Ovary (tissue), 9 donors: Measurements from ENCODE around the gene TMEM214. TPM values are rescaled to one million over a fixed set of nuclear protein-coding genes. Genes with fewer than 3 reads are reported as not detected.

Source experiments
- DNase-seq, 5 donors: peaks; one replicate each; pipeline ENCODE4 v3.0.0-alpha.2; 2019 to 2020
- H3K27ac ChIP-seq, 2 donors: fragments of 200-600 bp; one replicate each; pipeline versions ENCODE4 v1.5.1 to v1.8.0; 2019 to 2022
- H3K27me3 ChIP-seq: fragments of 200-600 bp; one replicate; pipeline ENCODE4 v1.8.0; 2022
- H3K36me3 ChIP-seq: fragments of 200-600 bp; sonication (generic); one replicate; pipeline ENCODE4 v1.5.1; 2019
- H3K4me1 ChIP-seq: one replicate; pipeline ENCODE4 v1.8.1; 2013; ENCODE audit warnings: mild to moderate bottlenecking, moderate library complexity; ENCODE audit not compliant: insufficient read depth
- H3K4me3 ChIP-seq: fragments of 200-600 bp; sonication (generic); one replicate; pipeline ENCODE4 v1.5.1; 2017
- H3K9me3 ChIP-seq, 2 donors: fragments of 200-600 bp in 1 of 2; sonication (generic) in 1 of 2; one replicate each; pipeline versions ENCODE4 v1.5.1 to v1.8.1; 2013 to 2019; ENCODE audit warnings: mild to moderate bottlenecking in 1 of 2, moderate library complexity in 1 of 2
- EP300 ChIP-seq: sonication (generic); formaldehyde crosslinking; IDR thresholded peaks from one replicate; pipeline ENCODE4 v1.6.1; 2017; ENCODE audit warnings: antibody characterized with exemption
- POLR2A ChIP-seq: fragments of 450-650 bp; IDR thresholded peaks from one replicate; pipeline ENCODE4 v1.6.1; 2017; ENCODE audit warnings: antibody characterized with exemption, mild to moderate bottlenecking, moderate library complexity
- WGBS, 3 donors: extraction: QIAGEN DNeasy Blood & Tissue Kit in 1 of 3; methylation state at CpG; one replicate each; pipeline versions ENCODE4 v1.1.5 to v1.1.7; 2013 to 2017; 5-methylcytosine and 5-hydroxymethylcytosine counted together
- intact Hi-C, 4 donors: fragments of 100-400 bp; cut with DNase I; formaldehyde crosslinking; loops; one replicate each; pipeline versions ENCODE4 v1.11.0 to v1.15.1; 2022 to 2023
- polyA plus RNA-seq, 2 donors: library from polyadenylated mRNA; stranded (reverse); fragments of 200-250 nt in 1 of 2; fragments of 350-450 nt in 1 of 2; fragmentation: Illumina TruSeq in 1 of 2; extraction: RNeasy Lipid Tissue Mini Kit (QIAGEN cat#74804) in 1 of 2; gene quantifications; one replicate each; pipeline ENCODE4 v1.2.3, GENCODE V29; 2013 to 2014
- total RNA-seq, 7 donors: library from RNA; depleted of rRNA in 2 of 7; stranded (reverse); fragments of >200 nt in 2 of 7; fragmentation: NEBNext Ultra II Directional in 3 of 7; extraction: Animal tissue kit (Norgen Biotek cat#: 25700) in 3 of 7; gene quantifications; one replicate each; pipeline versions ENCODE4 v1.1.0 to v1.2.4, GENCODE V29; 2016 to 2023
- TF ChIP-seq, protein P1 (sequence below), 3 donors: fragments of 450-650 bp in 2 of 3; fragments of 200-600 bp in 1 of 3; IDR thresholded peaks; one replicate each; pipeline versions ENCODE4 v1.5.1 to v1.8.0; 2016 to 2022; ENCODE audit warnings: antibody characterized with exemption in 3 of 3, mild to moderate bottlenecking in 1 of 3
- donor health status: DM: no; HTN: no; CAD: no; lungs with moderate emphysema.
- donor health status: DM: no; HTN: no; CAD: no.
- donor health status: Bipolar disorder and iron deficiency.
- donor health status: DM: yes; HTN: yes; CAD: no.
- donor health status: DM: no; HTN: no; CAD: no.
- donor health status: DM: yes; HTN: yes; CAD: no.

TMEM214 gene
- total and polyA plus RNA-seq, 9 donors = 26.5 to 101 (median 67.1) TPM

DNA sequence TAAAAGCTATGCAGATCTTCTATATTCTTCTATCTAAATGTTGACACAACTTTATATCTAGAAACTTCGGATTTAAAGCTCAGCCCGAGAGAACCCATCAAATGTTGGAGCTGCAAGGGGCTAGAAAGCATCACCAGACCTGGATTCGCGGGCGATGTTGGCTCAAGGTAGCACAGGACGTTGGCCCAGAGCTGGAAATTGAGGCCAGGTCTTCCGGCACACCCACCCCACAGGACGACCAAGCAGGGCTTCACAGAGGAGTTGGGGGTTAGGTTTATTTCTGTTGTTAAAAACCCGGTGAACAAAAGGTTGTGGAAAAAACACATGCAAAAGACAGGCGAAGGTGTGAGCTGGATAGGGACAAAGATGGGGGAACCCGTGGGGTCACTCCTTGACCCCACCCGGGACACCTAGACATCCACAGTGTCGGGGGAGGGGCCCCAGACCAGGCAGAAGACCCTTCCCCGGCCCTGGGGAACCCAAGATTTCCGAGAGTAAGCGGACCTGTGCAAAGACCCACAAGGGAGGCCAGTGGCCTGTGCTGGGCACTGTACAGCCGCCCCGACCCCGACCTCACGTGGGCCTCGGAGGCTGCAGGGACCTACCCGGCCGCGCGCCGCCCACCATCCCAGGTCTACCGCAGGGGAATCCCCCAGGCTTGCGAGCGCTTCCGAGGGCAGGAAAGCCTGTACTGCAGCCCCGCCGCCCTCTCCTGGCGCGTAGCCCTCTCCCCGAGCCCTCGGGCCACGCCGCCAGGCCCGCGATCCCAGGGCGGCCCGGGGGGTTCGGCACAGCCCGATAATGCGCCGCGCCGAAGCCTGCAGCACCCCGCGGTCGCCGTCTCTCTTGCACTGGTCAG lies 16.9 kb downstream of the TMEM214 start:
- intact Hi-C loops = loop anchor here in 2 of 4 donors (5.0 kb wide), 1 partner anchor 38 kb away; the partner anchor contains the start of gene KHK (in 2 of the 2)
- peaks cover 5% of the 10 kb centered on the region for H3K4me1 ChIP-seq
- peak overlapping the region; percentile 74 to 87 for H3K27ac ChIP-seq
- DNase-seq = peak; percentile 43 to 73 (median 67)
- H3K36me3 ChIP-seq = no peaks in the 10 kb centered on the region
- TF ChIP-seq, protein P1, sequence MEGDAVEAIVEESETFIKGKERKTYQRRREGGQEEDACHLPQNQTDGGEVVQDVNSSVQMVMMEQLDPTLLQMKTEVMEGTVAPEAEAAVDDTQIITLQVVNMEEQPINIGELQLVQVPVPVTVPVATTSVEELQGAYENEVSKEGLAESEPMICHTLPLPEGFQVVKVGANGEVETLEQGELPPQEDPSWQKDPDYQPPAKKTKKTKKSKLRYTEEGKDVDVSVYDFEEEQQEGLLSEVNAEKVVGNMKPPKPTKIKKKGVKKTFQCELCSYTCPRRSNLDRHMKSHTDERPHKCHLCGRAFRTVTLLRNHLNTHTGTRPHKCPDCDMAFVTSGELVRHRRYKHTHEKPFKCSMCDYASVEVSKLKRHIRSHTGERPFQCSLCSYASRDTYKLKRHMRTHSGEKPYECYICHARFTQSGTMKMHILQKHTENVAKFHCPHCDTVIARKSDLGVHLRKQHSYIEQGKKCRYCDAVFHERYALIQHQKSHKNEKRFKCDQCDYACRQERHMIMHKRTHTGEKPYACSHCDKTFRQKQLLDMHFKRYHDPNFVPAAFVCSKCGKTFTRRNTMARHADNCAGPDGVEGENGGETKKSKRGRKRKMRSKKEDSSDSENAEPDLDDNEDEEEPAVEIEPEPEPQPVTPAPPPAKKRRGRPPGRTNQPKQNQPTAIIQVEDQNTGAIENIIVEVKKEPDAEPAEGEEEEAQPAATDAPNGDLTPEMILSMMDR (IDR thresholded peaks at IDR 0.05) = no peak
- TF ChIP-seq EP300 (no peak), POLR2A (no peak)
- no peaks in the 10 kb centered on the region for H3K27me3 ChIP-seq
- no peaks in the 10 kb centered on the region for H3K9me3 ChIP-seq
- 7 to 9% (median 8%) methylated on average over 52 of the region's 52 CpGs for WGBS, 3 donors
- H3K4me3 ChIP-seq = peak overlapping the region; percentile 93

DNA sequence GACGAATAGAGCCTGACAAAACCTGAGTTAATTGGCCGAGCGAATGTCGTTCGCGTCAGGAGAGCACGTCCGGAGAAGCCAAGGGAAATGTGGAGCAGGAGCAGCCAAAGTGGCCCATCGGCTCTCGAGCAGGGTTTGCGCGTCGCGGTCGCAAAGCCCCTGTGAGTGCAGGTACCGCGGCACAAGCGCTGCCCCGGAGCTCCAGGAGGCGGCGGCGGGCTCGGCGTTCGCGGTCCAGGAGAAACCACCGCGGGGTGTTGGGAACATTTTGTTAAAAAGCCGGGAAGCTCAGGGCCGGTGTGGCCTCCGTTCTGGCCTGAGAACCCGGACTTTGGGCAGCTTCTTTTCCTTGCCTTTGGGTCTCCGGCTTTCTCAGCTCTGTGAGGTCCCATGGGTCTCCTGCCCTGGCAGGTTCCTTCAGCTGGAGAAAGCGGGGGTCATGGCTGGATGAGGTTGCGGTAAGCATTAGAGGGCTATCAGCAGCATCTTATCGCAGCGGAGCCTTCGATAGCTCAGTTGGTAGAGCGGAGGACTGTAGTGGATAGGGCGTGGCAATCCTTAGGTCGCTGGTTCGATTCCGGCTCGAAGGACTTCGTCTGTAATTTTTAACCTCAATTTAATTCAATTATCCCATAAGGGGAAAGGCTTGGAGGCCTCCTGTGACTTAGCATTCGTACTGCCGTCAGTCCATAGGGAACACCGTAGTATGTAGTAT lies 17.7 kb downstream of the TMEM214 start:
- Histone ChIP-seq H3K4me3 (peak overlapping the region; percentile 93), H3K4me1 (peaks cover 5% of the 10 kb centered on the region), H3K36me3 (no peaks in the 10 kb centered on the region), H3K9me3 (no peaks in the 10 kb centered on the region), H3K27me3 (no peaks in the 10 kb centered on the region), H3K27ac (peak overlapping the region; percentile 74 to 87)
- TF ChIP-seq EP300 = no peak
- TF ChIP-seq, protein P1 (IDR thresholded peaks at IDR 0.05) = peak in 2 of 3 donors; percentile 66 to 82
- no peak for TF ChIP-seq POLR2A
- DNase-seq = peak; percentile 90 to 95 (median 94)
- intact Hi-C loops = loop anchor here in 2 of 4 donors (5.0 kb wide), 1 partner anchor 37 kb away; the partner anchor contains the start of gene KHK (in 2 of the 2)
- WGBS, 3 donors = 0% methylated on average over 48 of the region's 48 CpGs

DNA sequence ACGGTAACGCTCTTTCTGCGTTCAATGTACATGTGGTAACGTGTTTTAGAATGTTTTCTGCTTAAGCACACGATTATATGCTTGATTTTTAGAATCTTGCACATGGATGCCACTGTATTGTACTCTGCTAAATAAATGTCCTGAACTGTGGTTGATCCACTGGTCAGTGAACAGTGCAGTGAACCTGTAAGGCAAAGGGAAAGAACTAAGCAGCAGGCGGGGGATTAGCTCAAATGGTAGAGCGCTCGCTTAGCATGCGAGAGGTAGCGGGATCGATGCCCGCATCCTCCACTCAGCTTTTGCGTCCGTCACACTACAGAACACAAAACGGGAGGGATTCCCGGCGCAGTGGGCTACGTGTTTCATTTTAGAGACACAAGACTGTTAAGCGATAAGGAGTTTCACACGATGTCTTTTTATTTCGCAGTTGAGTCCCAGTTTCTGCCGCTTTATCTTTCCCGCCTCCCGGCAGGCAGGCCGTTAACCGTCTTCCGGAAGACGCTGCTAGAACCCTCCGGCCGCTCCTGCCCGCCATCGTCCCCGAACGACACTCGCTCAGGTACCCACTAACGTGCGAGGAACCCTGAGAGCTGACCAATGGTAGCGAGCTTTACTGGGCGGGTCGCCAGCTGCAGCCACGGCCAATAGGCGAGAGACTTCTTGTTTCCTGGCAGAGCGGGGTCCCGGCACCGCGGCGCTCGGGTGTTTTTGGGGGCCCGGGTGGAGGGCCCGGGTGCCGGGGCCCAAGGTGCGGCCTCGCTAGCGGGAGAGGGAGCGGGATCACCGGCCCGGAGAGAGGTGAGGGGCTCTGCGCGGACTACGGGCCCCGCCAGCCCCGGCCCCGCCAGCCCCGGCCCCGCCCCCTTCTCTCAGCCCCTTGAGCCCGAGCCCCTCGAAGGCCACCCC lies 18.5 kb downstream of the TMEM214 start, which contains the start of gene AGBL5:
TSS of gene AGBL5 (plus strand) at position 673 of the 906 bp plus-strand sequence. CDS start 1,291 bp downstream, outside the sequence.
- no peaks in the 10 kb centered on the region for H3K27me3 ChIP-seq
- peak within 1 kb of the TSS; percentile 74 to 87 for H3K27ac ChIP-seq
- TF ChIP-seq EP300 (no peak), POLR2A (peak; percentile 92)
- TF ChIP-seq, protein P1 (IDR thresholded peaks at IDR 0.05) = peak in 2 of 3 donors; percentile 20 to 23
- peak; percentile 97 to 99 (median 98) for DNase-seq
- H3K9me3 ChIP-seq = no peaks in the 10 kb centered on the region
- H3K4me3 ChIP-seq = peak within 1 kb of the TSS; percentile 93
- 0 to 1% (median 1%) methylated on average over 53 to 67 of the region's 67 CpGs for WGBS, 3 donors
- H3K36me3 ChIP-seq = no peaks in the 10 kb centered on the region
- intact Hi-C loops = loop anchor here in 2 of 4 donors (5.0 kb wide), 1 partner anchor 36 kb away; the partner anchor contains the start of gene KHK (in 2 of the 2)
- H3K4me1 ChIP-seq = peaks cover 5% of the 10 kb centered on the region
